K562 (cell line): ENCODE results near the gene UBE2Q1. TPM values are rescaled to one million over a fixed set of nuclear protein-coding genes. Genes with fewer than 3 reads are reported as not detected.

Experiments
- ATAC-seq: fragments of 200-7000 bp; cut with Tn5 transposase; 3 replicates; pipeline ENCODE4 v1.9.1; 2020; ENCODE audit warnings: moderate library complexity
- BruUV-seq: library from RNA; stranded (reverse); fragments of 400-500 nt; replicated peaks from 2 replicates; lab custom pipeline; 2021; lab: Mats Ljungman, UMichigan
- CTCF ChIA-PET: fragments of 300-600 bp; formaldehyde crosslinking; extraction: SDS; loops from one replicate; lab custom pipeline; 2021; ENCODE audit warnings: low intra/inter-chr PET ratio; lab: Yijun Ruan, JAX
- POLR2A ChIA-PET: fragments of 300-600, 350-650 bp; sonication (Branson Sonifier 250); formaldehyde crosslinking; extraction: SDS; loops from one replicate; lab custom pipeline; 2021; ENCODE audit warnings: antibody characterized with exemption, inconsistent platforms; lab: Yijun Ruan, JAX
- DNase-seq, 4 experiments: peaks; one replicate each; pipeline versions ENCODE4 v3.0.0 to v3.0.0-alpha.2; 2011 to 2018; ENCODE audit warnings: low spot score in 3 of 4, mixed read lengths in 3 of 4; ENCODE audit errors: extremely low read depth in 1 of 4
- FAIRE-seq: peaks from 2 replicates; lab custom pipeline; 2011; peaks lifted over from hg19 to GRCh38; lab: Jason Lieb, UNC
- H2AFZ ChIP-seq: 2 replicates; pipeline ENCODE4 v1.6.0; 2011; ENCODE audit warnings: low read depth, low read length, control low read depth, inconsistent platforms
- H3K27ac ChIP-seq: fragments of 200-600 bp; 3 replicates; pipeline ENCODE4 v1.8.0; 2011; ENCODE audit warnings: low read depth, mild to moderate bottlenecking, control low read depth, inconsistent platforms, low read length, moderate library complexity, mixed read lengths; ENCODE audit errors: extremely low read depth
- H3K27me3 ChIP-seq, 2 experiments: fragments of 300-600 bp in 1 of 2; 2 replicates in 1 of 2; 3 replicates in 1 of 2; pipeline versions ENCODE4 v1.6.0 to v1.8.0; 2011; ENCODE audit warnings: inconsistent platforms in 2 of 2, low read length in 2 of 2, mild to moderate bottlenecking in 1 of 2, mixed read lengths in 1 of 2, moderate library complexity in 1 of 2; ENCODE audit not compliant: control insufficient read depth in 2 of 2, insufficient read depth in 2 of 2
- H3K36me3 ChIP-seq: fragments of 300-600 bp; 3 replicates; pipeline ENCODE4 v1.8.0; 2011; ENCODE audit warnings: mild to moderate bottlenecking, low read length, inconsistent platforms; ENCODE audit not compliant: control insufficient read depth, insufficient read depth
- H3K4me1 ChIP-seq, 2 experiments: fragments of 200-600 bp in 1 of 2; replicated peaks in 1 of 2; 2 replicates in 1 of 2; 3 replicates in 1 of 2; pipeline versions ENCODE4 v1.5.1 to v1.8.0; 2011; ENCODE audit warnings: inconsistent platforms in 2 of 2, low read length in 2 of 2, mild to moderate bottlenecking in 1 of 2, mixed read lengths in 1 of 2, moderate library complexity in 1 of 2; ENCODE audit not compliant: control insufficient read depth in 2 of 2, insufficient read depth in 2 of 2
- H3K4me2 ChIP-seq: 2 replicates; pipeline ENCODE4 v1.6.1; 2011; ENCODE audit warnings: low read length, control low read depth, inconsistent platforms, mixed read lengths; ENCODE audit not compliant: insufficient read depth
- H3K4me3 ChIP-seq: fragments of 200-600 bp; sonication (generic), shearing (Covaris generic); 2 replicates; pipeline ENCODE4 v1.5.1; 2016; ENCODE audit warnings: control low read depth, inconsistent platforms
- H3K79me2 ChIP-seq: fragments of 200-600 bp; 3 replicates; pipeline ENCODE4 v1.8.0; 2011; ENCODE audit warnings: low read length, inconsistent platforms; ENCODE audit not compliant: control insufficient read depth, insufficient read depth
- H3K9ac ChIP-seq, 2 experiments: 2 replicates each; pipeline versions ENCODE4 v1.6.0 to v1.6.1; 2011; ENCODE audit warnings: low read depth in 2 of 2, low read length in 2 of 2, control low read depth in 1 of 2, inconsistent platforms in 1 of 2, mild to moderate bottlenecking in 1 of 2, mixed read lengths in 1 of 2; ENCODE audit not compliant: insufficient read depth in 1 of 2
- H3K9me1 ChIP-seq: one replicate; pipeline ENCODE4 v1.6.0; 2011; ENCODE audit warnings: inconsistent platforms, mild to moderate bottlenecking, low read length, moderate library complexity; ENCODE audit not compliant: control insufficient read depth, insufficient read depth
- H3K9me3 ChIP-seq: replicated peaks from 2 replicates; pipeline ENCODE4 v1.5.1; 2011; ENCODE audit warnings: low read depth, low read length, inconsistent platforms; ENCODE audit not compliant: control insufficient read depth, insufficient read depth
- H4K20me1 ChIP-seq: replicated peaks from 2 replicates; pipeline ENCODE4 v1.6.1; 2011; ENCODE audit warnings: low read length, inconsistent platforms, mixed read lengths; ENCODE audit not compliant: control insufficient read depth, insufficient read depth
- CCAR2 ChIP-seq: fragments of 200-400 bp; formaldehyde crosslinking; IDR thresholded peaks from 2 replicates; pipeline ENCODE4 v1.6.1; 2017; ENCODE audit warnings: mild to moderate bottlenecking, low read depth, low read length
- CREB1 ChIP-seq, 2 experiments: sonication (generic) in 1 of 2; formaldehyde crosslinking in 1 of 2; IDR thresholded peaks; 2 replicates each; pipeline versions ENCODE4 v1.6.1 to v1.8.0; 2012 to 2022; ENCODE audit warnings: inconsistent platforms in 1 of 2, mild to moderate bottlenecking in 1 of 2, missing genetic modification reagents in 1 of 2, moderate library complexity in 1 of 2
- DDX20 ChIP-seq: fragments of 450-650 bp; IDR thresholded peaks from 2 replicates; pipeline ENCODE4 v1.6.1; 2016; ENCODE audit warnings: missing genetic modification characterization, low read depth, mild to moderate bottlenecking, missing compliant biosample characterization, moderate library complexity
- EP300 ChIP-seq: IDR thresholded peaks from 2 replicates; pipeline ENCODE4 v1.6.1; 2012; ENCODE audit warnings: low read length, improper control_type of control experiment
- EZH2 ChIP-seq: IDR thresholded peaks from 2 replicates; pipeline ENCODE4 v1.6.1; 2012; ENCODE audit warnings: low read depth, mild to moderate bottlenecking, inconsistent platforms, low read length, borderline replicate concordance
- FIP1L1 ChIP-seq: fragments of 200-400 bp; formaldehyde crosslinking; IDR thresholded peaks from 2 replicates; pipeline ENCODE4 v1.6.1; 2018; ENCODE audit warnings: mild to moderate bottlenecking, low read depth, low read length; ENCODE audit not compliant: poor library complexity, severe bottlenecking
- FOXJ2 ChIP-seq: fragments of 200-800 bp; sonication (Bioruptor generic); IDR thresholded peaks from 2 replicates; pipeline ENCODE4 v1.6.1; 2016; ENCODE audit warnings: missing genetic modification characterization, missing compliant biosample characterization
- HMG20B ChIP-seq: fragments of 250-450 bp; sonication (Bioruptor Pico); IDR thresholded peaks from 2 replicates; pipeline ENCODE4 v1.5.0; 2021; ENCODE audit warnings: mild to moderate bottlenecking
- MED1 ChIP-seq: sonication (generic); formaldehyde crosslinking; IDR thresholded peaks from 2 replicates; pipeline ENCODE4 v1.8.1; 2023; ENCODE audit warnings: missing genetic modification reagents, borderline replicate concordance
- MIER1 ChIP-seq: fragments of 450-650 bp; IDR thresholded peaks from 2 replicates; pipeline ENCODE4 v1.6.1; 2016; ENCODE audit warnings: antibody characterized with exemption, mild to moderate bottlenecking, low read depth
- MXI1 ChIP-seq: IDR thresholded peaks from 2 replicates; pipeline ENCODE4 v1.6.1; 2011; ENCODE audit warnings: low read depth, mild to moderate bottlenecking, improper control_type of control experiment, low read length
- NFIX ChIP-seq: fragments of 250-450 bp; sonication (Bioruptor Pico); IDR thresholded peaks from 2 replicates; pipeline ENCODE4 v1.4.0; 2020; ENCODE audit warnings: low read depth, mild to moderate bottlenecking, moderate library complexity
- PCBP2 ChIP-seq: fragments of 200-400 bp; formaldehyde crosslinking; IDR thresholded peaks from 2 replicates; pipeline ENCODE4 v1.6.1; 2018; ENCODE audit warnings: low read length, low read depth, mild to moderate bottlenecking, moderate library complexity; ENCODE audit not compliant: poor library complexity, severe bottlenecking
- SMAD1 ChIP-seq: fragments of 150-350 bp; IDR thresholded peaks from 2 replicates; pipeline ENCODE4 v1.6.1; 2014; ENCODE audit warnings: low read length, low read depth; ENCODE audit not compliant: partially characterized antibody
- SUPT5H ChIP-seq: fragments of 450-650 bp; IDR thresholded peaks from 2 replicates; pipeline ENCODE4 v1.6.1; 2016
- ZNF316 ChIP-seq: fragments of 450-650 bp; IDR thresholded peaks from 2 replicates; pipeline ENCODE4 v1.6.1; 2016
- WGBS: fragments of 100-300 bp; shearing (Covaris generic); methylation state at CpG from one replicate; pipeline ENCODE4 v1.1.6; 2016; ENCODE audit warnings: low coverage, mixed read lengths; ENCODE audit not compliant: insufficient coverage; ENCODE audit errors: missing lambda C conversion rate; 5-methylcytosine and 5-hydroxymethylcytosine counted together
- in situ Hi-C: fragments of 300-500 bp; cut with MboI; formaldehyde crosslinking; loops from 4 replicates; pipeline ENCODE4 v1.15.0; 2018; ENCODE audit warnings: inconsistent platforms, mixed read lengths
- intact Hi-C: fragments of 100-400 bp; cut with micrococcal nuclease; formaldehyde crosslinking; loops from 2 replicates; pipeline ENCODE4 v1.14.2; 2022
- polyA plus RNA-seq, 8 experiments: library from polyadenylated mRNA; depleted of rRNA in 4 of 8; stranded (reverse) in 5 of 8; unstranded in 3 of 8; fragments of >200 nt; fragmentation: Nextera tagmentation in 2 of 8; fragmentation: Illumina TruSeq in 1 of 8; extraction: Ambion mirVana in 2 of 8; extraction: Trizol in 1 of 8; gene quantifications; 2 replicates each; pipeline versions ENCODE4 v1.2.1 to v1.2.3, GENCODE V29; 2011 to 2014; ENCODE audit warnings: inconsistent platforms in 1 of 8, missing spikeins in 1 of 8
- total RNA-seq, 7 experiments: library from RNA; depleted of rRNA in 6 of 7; stranded (reverse); fragments of >200 nt in 6 of 7; fragmentation: Illumina TruSeq in 2 of 7; extraction: Trizol in 2 of 7; gene quantifications; 2 replicates each; pipeline versions ENCODE4 v1.2.1 to v1.2.3, GENCODE V29; 2011 to 2021; ENCODE audit warnings: low replicate concordance in 1 of 7
- TF ChIP-seq, protein P1 (sequence below): fragments of 450-650 bp; formaldehyde crosslinking; IDR thresholded peaks from 2 replicates; pipeline ENCODE4 v1.4.0; 2020; ENCODE audit warnings: mild to moderate bottlenecking
- TF ChIP-seq, protein P2 (sequence below): fragments of 450-650 bp; formaldehyde crosslinking; IDR thresholded peaks from 2 replicates; pipeline ENCODE4 v1.4.0; 2022; ENCODE audit warnings: missing genetic modification characterization

The UBE2Q1 gene
- total and polyA plus RNA-seq, 9 of the 15 experiments (the other 6 are each of a cell fraction or from before 2014, with no cell fraction given): 8.0 to 58.8 (median 27.6) TPM

DNA sequence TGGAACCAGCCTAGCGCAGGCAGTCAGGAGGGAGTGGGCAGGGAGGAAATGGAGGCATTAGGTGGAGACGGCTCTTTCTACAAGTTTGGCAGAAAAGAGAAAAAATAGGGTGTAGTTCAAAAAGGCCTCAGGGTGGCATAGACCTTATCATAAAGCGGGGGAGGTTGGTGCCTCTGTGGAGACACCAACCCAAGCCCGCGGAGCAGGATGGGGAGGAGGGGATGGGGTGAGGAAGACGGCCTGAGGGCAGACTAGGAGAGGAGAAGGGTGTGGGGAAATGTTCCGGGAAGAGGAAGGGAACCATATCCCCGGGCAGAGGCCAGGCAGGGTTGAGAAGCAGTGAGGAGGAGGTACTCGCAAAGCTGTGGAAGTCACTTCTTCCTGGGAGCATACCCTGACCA lies 38.9 kb downstream of the UBE2Q1 start:
- in situ Hi-C loops: no loop called here

More for the DNA sequence above, 38.9 kb downstream of the UBE2Q1 start:
- H3K36me3 ChIP-seq: no peaks in the 10 kb centered on the region
- no peak overlapping the region for H3K27ac ChIP-seq
- CTCF ChIA-PET: no interaction called here
- no peak overlapping the region for H2AFZ ChIP-seq
- BruUV-seq: no TSS peak
- no peaks in the 10 kb centered on the region for H4K20me1 ChIP-seq
- H3K4me1 ChIP-seq: peaks cover 0 to 4% of the 10 kb centered on the region in 2 experiments; a peak in 1 of 5 replicates
- H3K27me3 ChIP-seq: peaks cover 21 to 53% of the 10 kb centered on the region in 2 experiments
- TF ChIP-seq CREB1 (IDR thresholded peaks at IDR 0.05) (no peak), CREB1 (CRISPR knock-in tag; IDR thresholded peaks at IDR 0.05) (no peak), FIP1L1 (no peak), EZH2 (no peak), MED1 (CRISPR knock-in tag) (no peak), SMAD1 (no peak), NFIX (CRISPR knock-in tag) (no peak), MIER1 (no peak), PCBP2 (no peak), CCAR2 (no peak), ZNF316 (no peak), FOXJ2 (tag) (no peak), HMG20B (CRISPR knock-in tag) (no peak), DDX20 (tag) (no peak), SUPT5H (no peak), EP300 (no peak), MXI1 (no peak)
- TF ChIP-seq, protein P1, sequence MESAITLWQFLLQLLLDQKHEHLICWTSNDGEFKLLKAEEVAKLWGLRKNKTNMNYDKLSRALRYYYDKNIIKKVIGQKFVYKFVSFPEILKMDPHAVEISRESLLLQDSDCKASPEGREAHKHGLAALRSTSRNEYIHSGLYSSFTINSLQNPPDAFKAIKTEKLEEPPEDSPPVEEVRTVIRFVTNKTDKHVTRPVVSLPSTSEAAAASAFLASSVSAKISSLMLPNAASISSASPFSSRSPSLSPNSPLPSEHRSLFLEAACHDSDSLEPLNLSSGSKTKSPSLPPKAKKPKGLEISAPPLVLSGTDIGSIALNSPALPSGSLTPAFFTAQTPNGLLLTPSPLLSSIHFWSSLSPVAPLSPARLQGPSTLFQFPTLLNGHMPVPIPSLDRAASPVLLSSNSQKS (CRISPR knock-in tag): no peak
- TF ChIP-seq, protein P2, sequence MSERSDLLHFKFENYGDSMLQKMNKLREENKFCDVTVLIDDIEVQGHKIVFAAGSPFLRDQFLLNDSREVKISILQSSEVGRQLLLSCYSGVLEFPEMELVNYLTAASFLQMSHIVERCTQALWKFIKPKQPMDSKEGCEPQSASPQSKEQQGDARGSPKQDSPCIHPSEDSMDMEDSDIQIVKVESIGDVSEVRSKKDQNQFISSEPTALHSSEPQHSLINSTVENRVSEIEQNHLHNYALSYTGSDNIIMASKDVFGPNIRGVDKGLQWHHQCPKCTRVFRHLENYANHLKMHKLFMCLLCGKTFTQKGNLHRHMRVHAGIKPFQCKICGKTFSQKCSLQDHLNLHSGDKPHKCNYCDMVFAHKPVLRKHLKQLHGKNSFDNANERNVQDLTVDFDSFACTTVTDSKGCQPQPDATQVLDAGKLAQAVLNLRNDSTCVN (CRISPR knock-in tag): no peak
- H3K9me3 ChIP-seq: no peaks in the 10 kb centered on the region
- intact Hi-C loops: no loop called here
- FAIRE-seq (no peak), ATAC-seq (no peak), DNase-seq (no peak)
- H3K4me2 ChIP-seq: no peak overlapping the region
- no peaks in the 10 kb centered on the region for H3K79me2 ChIP-seq
- H3K9ac ChIP-seq: no peak overlapping the region
- WGBS: 24% methylated on average over 9 of the region's 9 CpGs
- POLR2A ChIA-PET: interaction anchor here (0.8 to 2.3 kb wide), 3 partner anchors 10 to 66 kb away, joined by 3 to 12 read pairs (median 3); no protein-coding TSS in a partner anchor
- no peaks in the 10 kb centered on the region for H3K9me1 ChIP-seq
- no peak overlapping the region for H3K4me3 ChIP-seq
